NCI-H1417 (cell line): ENCODE measurements around the gene USP54.
"Not testable (repeated sequence)": the region's sequence is repeated elsewhere in the genome, so short reads cannot be mapped to it uniquely, and the experiment has no call there.

Experiments
- DNase-seq, 3 experiments: peaks; one replicate each; lab custom pipeline; 2025; lab: John Stamatoyannopoulos, UW

USP54 gene

GRCh38 chr10:73589563-73590126 lies 1.5 kb downstream of the USP54 start:
- no peak for DNase-seq

GRCh38 chr10:73588656-73589055 lies 2.5 kb downstream of the USP54 start:
- DNase-seq = no peak

GRCh38 chr10:73586583-73586984 lies 4.6 kb downstream of the USP54 start:
- no peak for DNase-seq

GRCh38 chr10:73585327-73585726 lies 5.8 kb downstream of the USP54 start:
- no peak for DNase-seq

GRCh38 chr10:73584737-73585136 lies 6.4 kb downstream of the USP54 start:
- no peak for DNase-seq

- DNase-seq = no peak
These were observed 9.2 kb downstream of the USP54 start for GRCh38 chr10:73581918-73582317.

- not testable (repeated sequence) for DNase-seq
These were observed 12.2 kb downstream of the USP54 start for GRCh38 chr10:73578927-73579326.

- no peak for DNase-seq
These were observed 13.4 kb downstream of the USP54 start for GRCh38 chr10:73577788-73578187.

GRCh38 chr10:73576890-73577591 lies 14.1 kb downstream of the USP54 start:
- no peak for DNase-seq

- no peak for DNase-seq
These were observed 14.8 kb downstream of the USP54 start for GRCh38 chr10:73576178-73576889.

GRCh38 chr10:73567025-73567424 lies 24.1 kb downstream of the USP54 start:
- not testable (repeated sequence) for DNase-seq

- no peak for DNase-seq
These were observed 29.9 kb downstream of the USP54 start for GRCh38 chr10:73561192-73561591.

GRCh38 chr10:73559590-73559989 lies 31.6 kb downstream of the USP54 start:
- DNase-seq = no peak

- DNase-seq = no peak
These were observed 34.3 kb downstream of the USP54 start for GRCh38 chr10:73556855-73557254.

GRCh38 chr10:73554721-73555120 lies 36.4 kb downstream of the USP54 start:
- no peak for DNase-seq

- peak in 1 of 3 experiments; percentile 17 for DNase-seq
These were observed 37.4 kb downstream of the USP54 start for GRCh38 chr10:73553761-73554160.

GRCh38 chr10:73552819-73553715 lies 38.1 kb downstream of the USP54 start:
- no peak for DNase-seq

GRCh38 chr10:73551515-73551914 lies 39.6 kb downstream of the USP54 start:
- DNase-seq = no peak

GRCh38 chr10:73545357-73545756 lies 45.8 kb downstream of the USP54 start:
- no peak for DNase-seq

- no peak for DNase-seq
These were observed 53.4 kb downstream of the USP54 start for GRCh38 chr10:73537709-73538108.

- DNase-seq = no peak
These were observed 53.9 kb downstream of the USP54 start for GRCh38 chr10:73537288-73537687.

GRCh38 chr10:73534857-73535256 lies 56.3 kb downstream of the USP54 start:
- DNase-seq = no peak
